NCI-H1048 (cell line): Measurements from ENCODE around the gene SLC7A6.
A peak's percentile ranks its signal among the peaks of the same experiment; 100 is the strongest.

ENCODE experiments used
- DNase-seq: peaks from one replicate; lab custom pipeline; 2025; lab: John Stamatoyannopoulos, UW

SLC7A6 gene

DNA sequence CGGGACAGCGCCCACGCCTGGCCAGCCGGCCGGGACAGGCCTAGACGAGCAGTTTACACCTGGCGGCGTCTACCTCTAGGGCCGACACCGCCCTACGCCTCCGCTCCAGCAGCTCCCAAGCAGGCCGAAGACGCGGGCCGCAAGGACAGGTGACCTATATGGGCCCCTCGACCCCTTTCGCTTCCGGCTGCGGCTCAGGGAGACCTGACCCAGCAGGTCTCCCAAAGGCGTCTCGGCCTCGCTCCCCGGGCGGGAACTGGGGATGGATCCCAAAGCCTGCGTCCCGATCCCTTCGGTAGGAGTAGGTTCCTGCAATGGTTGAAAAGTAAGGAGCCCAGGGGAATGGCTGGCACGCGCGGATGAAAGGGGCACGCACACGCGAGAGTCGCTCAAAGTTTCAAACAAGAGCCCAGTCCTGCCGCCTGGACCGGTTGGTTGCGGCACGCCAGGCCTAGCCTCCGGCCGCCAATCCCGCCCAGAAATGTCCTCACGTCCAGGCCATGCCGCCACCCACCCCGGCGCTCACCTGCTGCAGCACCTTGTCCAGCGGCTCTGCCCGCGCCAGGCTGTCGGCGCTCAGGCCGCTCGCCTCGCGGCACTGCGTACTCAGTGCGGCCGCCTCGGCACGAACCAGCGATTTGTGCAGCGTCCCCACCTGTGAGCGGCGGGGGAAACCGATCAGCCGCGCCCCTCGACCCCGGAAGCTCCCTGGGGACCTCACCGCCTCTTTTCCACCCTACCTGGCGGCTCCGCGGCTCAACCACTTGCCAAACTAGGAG, 29.0 kb upstream of the SLC7A6 start:
- DNase-seq: no peak

DNA sequence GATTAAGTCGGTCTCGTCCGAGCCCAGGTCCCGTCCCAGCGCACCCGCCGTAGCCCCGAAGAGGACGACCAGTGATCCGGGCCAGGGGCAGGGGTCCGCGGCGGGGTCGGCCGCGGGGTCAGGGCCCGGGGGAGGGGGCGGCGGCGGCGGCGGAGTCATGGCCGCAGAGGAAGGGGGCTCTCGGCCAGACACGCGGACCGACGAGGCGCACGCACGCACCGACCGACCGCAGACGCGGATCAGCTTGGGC, 28.5 kb upstream of the SLC7A6 start, which contains the start of gene ESRP2:
Gene ESRP2, minus strand, starts transcription at position 241 of the 250 bp plus-strand sequence. Its CDS starts 82 bp downstream, at position 159.
- DNase-seq: no peak

DNA sequence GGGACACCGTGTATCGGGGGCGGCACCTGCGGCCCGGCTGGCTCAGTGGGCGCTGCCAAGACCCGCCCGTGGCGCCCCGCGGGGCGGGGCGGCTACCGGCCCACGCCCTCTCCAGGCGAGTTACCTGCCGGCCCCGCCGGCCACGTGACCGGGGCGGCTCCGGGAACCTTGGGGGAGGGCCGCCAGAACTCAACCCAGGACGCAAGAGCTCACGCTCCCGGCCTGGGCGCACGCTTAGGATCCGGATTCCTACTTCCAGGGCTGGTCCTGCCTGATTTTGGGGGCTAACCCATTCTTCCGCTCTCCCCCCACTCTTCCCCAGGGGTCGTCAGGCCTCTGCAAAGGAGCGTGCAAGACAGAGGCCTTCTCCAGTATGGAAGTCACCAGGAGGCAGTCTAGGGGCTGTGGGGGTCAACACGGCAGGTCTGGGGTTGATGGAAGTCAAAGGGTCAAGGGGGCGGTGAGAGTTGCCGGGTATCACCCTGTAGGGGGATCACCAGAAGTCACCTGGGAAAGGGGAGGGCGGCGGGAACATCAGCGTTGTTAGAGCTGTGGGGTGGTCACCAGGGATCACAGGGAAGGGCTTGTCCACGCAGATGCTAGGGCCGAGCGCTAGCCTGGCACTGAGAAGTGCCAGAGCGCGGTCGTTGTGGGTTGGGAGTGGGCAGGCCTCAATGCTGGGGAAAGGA, 28.0 kb upstream of the SLC7A6 start:
- DNase-seq: peak; percentile 29

DNA sequence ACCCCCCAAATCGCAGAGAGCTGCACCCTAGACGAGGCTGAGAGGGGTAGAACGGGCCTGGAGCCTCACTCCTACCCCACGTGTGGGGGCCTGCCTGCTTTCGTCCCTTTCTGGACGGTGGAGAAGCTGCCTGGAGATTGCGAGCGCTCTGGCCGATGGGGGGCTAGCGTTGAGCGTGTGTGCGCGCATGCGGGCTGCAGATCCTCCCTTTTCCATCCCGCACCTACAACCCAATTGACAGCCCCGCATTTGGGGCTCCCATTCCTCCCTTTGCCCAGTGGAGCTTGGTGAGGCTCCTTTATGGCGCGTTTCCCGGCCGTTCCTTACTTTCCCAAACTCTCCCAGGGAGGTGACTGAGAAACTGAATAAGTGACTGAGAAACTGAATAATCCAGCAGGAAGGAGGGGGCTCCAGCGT, 27.5 kb upstream of the SLC7A6 start:
- no peak for DNase-seq

DNA sequence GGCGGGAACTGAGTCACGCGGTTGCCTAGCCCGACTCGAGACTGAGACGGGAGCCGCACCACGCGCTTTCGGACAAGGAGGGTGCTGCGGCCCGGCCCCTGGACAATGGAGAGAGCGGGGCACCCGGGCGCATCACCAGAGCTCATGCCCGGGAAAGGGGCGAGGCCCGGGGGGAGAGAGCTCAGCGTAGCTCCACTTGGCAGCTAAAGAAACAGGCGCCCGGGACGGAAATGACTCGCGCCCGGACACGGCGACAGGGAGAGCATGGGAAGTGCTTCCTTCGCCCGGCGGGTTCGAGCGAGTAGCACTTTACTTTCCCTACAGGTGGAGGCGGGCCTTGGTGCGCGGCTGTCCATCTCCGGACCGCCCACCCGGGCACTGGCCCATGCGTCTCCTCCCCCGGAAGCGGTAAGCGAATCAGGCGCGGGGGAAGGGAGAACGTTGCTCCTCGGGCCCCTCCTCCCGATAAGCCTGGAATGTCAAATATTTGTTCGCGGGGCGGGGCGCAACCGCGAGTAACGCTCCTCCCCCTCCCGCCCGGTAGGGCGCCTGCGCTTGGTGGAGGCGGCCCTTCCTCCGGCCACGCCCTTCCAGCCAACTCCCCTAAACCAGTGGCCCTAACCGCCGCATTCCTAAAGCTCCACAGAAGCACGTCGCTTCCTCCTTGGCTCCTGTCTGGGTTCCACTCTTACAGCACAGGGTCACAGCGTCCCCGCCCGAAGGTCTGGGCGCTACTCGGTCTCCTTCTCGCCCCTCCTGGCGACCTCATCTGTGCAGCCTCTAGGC, 26.9 kb upstream of the SLC7A6 start:
- peak; percentile 82 for DNase-seq

DNA sequence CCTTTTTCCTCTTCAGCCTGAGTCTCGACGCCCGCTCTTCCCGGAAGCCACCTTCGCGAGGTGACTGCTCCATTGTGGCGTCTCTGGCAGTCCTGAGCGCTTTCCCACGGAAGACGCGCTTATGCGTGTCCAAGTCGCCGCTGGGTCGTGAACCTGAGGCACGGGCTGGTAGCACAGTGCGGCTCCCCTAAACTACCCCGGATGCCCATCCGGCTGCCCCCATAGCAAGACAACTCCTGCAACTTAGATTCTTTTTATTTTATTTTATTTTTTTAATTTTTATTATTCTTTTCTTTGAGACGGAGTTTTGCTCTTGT, 26.3 kb upstream of the SLC7A6 start:
- no peak for DNase-seq

DNA sequence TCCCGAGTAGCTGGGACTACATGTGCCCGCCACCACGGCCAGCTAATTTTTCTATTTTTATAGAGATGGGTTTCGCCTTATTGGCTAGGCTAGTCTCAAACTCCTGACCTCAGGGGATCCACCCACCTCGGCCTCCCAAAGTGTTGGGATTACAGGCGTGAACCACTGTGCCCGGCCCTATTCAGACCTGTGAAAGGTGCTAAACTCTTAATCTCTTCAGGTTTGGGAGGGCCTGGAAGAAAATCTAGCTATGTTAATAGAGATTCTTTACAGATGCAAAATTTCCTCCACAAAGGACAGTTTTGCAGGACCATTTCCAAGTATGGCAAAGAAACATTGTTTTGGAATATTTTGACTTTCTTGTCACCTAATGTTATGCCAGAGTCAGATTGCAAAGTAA, 22.2 kb upstream of the SLC7A6 start:
- no peak for DNase-seq

DNA sequence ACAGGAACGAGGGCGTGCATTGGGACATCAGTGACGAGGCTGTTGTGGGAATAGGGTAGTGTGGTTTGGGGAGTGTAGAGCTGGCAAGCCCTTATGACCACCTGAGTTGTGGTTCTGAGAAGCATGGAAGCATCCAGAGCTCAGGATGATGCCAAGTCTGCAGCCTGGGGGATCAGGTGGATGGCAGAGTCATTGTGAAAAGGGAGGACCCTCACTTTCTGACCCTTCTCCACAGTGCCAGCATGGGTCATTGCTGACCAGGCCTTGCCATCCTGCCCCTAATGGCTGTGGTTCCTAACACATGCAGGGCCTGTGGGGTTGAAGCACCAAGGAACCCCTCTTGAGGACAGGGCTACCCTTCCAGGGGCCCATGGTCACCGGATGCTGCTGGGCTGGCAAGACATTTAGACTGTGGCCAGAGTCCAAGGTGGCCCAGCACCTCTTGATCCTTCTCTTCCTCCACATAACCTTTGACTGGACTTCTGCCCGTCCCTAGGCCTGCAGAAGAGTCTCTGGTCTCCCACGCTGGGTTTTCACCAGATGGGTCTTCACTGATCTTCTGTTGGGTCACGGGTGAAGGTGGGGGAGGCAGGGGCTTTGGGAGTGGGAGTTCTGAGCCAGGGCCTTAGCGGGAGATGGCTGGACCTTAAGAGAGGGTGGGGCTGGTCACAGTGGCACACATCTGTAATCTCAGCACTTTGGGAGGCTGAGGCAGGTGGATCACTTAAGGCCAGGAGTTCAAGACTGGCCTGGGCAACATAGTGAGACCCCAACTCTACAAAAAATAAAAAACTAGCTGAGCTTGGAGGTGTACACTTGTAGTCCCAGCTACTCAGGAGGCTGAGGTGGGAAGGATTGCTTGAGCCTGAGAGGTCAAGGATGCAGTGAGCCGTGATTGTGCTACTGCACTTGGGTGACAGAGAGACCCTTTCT, 21.1 kb upstream of the SLC7A6 start:
- no peak for DNase-seq

DNA sequence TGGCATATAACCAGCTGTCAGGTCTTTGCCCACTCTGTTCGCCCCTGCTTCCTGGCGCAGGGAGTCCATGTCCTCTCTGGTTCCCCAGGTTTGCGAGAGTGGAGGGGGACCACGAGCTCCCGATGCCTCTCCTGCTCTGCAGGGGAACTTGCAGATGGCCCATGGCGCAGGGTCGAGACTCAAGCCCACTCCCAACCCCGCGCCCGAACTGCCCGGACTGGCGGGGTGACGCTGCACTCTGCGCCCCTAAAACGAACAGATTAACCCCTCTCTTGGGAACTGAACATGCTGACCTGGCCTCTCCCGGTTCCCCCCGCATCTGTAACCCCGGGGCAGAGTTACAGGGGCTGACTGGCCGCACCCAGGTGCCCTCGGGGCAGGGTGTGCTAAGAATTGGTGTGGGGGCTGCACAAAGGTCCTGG, 19.8 kb upstream of the SLC7A6 start:
- no peak for DNase-seq

DNA sequence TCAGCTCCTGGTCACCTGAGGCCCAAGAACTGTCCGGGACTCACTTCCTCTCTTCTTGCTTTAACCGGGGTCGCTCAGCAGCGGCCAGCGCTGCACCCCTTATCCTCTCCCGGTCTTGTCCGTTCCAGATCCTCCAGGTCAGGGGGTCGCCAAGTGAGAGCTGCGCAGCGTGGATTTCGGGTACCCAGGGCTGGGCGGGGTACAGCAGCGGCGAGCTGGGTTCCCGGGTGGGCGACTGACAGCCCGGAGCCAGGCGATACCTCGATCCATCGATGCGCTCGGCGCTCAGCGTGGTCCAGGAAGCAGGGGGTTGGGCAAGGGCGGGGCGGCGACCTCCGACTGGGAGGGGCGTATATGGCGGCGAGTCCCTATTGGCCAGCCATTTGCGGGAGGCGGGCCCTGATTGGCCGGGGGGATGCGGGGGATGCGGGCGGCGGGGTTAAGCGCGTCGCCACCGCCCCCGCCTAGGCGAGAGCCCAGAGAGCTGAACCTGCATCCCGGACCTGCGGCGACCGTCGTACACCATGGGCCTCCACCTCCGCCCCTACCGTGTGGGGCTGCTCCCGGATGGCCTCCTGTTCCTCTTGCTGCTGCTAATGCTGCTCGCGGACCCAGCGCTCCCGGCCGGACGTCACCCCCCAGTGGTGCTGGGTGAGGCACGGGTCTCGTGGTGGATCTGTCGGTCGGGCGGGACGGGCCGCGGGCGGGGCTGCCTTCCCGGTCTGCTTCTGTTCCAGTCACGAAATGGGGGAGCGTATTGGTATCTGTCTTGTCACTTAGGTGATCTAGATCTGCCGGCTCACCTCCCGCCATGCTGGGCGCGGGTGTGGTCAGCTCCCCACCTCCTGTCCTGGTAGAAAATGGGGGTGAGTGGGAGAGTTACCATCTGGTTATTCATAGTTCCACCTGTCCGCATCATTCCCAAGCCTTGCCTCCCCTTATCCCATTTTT, 19.1 kb upstream of the SLC7A6 start, which contains the start of gene PLA2G15:
Gene PLA2G15, plus strand, starts transcription at position 471 of the 951 bp plus-strand sequence. Its CDS starts 54 bp downstream, at position 525.
- peak; percentile 45 for DNase-seq

DNA sequence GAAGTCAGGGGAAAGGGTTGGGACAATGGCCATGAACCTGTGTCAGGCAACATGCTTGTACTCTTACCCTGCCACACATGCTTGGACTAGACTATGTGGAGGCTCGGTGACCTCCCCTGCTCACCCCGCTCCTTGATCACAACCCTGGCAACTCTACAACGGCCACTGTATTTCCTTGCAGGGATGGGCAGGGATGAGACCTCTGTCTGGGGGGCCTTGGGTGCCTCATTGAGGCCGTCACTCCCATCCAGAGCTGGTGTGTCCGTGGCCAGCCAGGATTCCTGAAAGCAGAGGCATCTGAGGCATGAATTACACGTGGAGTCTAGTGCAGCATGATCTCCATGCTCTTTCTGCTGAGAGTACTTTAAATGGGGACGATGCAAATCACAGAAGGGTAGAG, 18.2 kb upstream of the SLC7A6 start:
- DNase-seq: no peak

DNA sequence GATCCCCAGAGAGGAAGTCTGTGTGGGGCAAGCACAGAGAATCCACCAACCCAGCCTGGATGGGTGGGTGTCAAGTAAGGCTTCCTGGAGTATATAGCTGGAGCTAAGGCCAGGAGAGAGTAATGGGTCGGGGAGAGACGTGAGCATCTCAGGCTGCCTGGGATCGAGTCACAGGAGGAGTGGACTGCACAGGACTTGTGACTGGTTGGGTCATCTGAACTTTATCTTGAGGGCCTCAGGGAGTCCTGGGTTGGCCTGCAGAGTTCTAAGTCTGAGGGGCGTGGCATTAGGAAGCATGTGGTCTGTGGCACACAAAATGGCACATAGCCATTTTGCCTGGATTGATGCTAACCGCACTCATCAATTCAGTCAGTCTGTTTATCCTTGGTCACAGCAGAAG, 17.7 kb upstream of the SLC7A6 start:
- DNase-seq: no peak

DNA sequence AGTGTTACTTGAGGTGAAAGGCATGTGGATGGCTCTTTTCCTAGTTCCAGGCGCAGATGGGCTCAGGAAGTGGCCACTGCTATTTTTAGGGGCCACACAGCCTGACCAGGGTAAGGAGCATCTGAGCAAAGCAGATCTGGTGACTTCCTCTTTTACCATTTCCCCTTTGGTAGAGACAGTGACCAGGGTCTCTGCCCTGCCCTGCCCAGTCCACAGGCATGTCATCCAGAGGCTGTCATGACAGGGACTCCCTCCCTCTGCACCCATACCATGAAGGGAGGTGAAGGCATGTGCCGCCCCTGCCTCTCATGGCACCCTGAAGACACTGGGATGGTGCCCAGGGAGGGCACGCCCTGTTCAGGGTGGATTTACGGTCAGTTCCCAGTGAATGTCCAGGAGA, 16.9 kb upstream of the SLC7A6 start:
- DNase-seq: no peak

DNA sequence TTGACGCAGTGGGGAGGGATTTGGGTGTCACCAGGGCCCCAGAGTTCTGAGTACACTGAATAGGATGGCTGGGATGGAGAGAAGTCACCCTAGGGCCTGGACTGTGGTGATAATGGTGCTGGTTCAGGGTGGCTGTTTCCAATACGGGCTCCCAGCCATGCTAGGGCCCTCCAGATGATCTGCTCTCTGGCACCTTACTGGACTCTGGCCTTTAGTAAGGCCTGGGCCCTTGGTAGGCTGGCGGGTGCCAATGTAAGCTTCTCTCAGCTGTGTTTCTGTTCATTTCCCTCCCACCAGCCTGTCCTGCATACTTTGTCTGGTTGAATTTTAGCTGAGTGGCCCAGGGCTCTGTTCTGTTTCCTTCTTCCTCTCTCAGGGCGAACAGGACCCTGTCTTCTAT, 16.4 kb upstream of the SLC7A6 start:
- DNase-seq: no peak

DNA sequence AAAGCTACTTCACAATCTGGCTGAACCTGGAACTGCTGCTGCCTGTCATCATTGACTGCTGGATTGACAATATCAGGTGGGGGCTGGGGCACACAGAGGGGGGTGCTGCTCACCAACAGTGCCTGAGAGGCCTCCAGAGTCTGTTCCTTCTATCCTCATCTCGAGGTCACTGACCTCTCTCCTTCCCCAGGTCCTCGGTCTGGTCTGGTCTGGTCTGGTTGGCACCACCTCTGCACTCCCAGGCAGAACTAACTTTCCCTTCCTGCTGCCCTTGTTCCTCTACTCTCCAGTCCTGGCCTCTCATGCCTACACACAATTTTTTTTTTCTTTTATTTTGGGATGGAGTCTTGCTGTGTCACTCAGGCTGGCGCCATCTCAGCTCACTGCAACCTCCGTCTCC, 15.0 kb upstream of the SLC7A6 start:
- no peak for DNase-seq

DNA sequence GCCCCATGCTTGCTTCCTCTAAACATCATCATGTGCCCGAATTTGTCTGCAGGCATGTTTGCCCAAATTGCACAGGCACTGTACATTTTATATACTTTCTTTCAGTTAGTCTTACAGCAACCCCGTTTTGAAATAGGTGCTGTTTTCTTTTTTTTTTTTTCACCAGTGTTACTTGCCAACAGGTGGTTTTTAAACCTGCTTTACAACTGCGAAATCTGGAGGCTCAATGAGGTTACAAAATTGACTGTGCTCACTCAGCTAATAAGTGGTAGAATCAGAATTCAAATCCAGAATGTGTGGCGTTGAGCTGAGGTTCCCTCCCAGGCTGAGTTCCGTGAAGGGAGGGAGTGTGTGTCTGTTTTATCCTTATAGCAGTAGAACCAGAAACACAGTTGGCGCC, 13.4 kb upstream of the SLC7A6 start:
- DNase-seq: no peak

DNA sequence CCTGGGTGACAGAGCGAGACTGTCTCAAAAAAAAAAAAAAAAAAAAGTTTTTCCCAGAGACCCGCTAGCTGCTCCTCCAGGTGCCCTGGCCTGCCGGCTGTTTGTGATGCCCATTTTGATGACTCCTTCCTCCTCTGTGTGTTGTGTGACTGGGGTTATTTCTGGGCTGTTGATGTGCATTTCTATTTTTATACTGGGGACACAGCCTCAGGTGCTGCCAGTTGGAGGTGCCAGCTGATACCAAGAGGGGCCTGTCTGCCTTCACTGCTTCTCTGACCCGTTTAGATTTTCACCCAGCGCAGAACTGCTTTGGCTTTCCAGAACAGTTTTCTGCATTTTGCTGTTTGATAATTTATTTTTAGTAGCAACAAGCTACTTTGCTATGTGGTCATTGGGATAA, 12.5 kb upstream of the SLC7A6 start:
- no peak for DNase-seq

DNA sequence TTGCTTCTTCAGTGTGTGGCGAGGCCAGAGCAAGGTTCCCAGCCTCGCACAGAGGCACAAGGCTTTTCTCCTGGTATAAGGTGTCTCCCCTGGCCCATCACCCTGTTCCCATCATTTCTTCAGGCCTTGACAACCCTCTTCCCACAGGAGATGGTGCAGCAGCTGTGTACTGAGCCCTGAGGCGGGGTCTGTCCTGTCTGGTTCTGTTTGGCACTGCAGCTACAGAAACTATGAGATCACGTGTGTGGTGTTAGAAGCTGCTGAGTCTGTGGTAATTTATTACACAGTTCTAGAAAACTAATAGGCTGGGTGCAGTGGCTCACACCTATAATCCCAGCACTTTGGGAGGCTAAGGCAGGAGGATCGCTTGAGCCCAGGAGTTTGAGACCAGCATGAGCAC, 11.9 kb upstream of the SLC7A6 start:
- no peak for DNase-seq

DNA sequence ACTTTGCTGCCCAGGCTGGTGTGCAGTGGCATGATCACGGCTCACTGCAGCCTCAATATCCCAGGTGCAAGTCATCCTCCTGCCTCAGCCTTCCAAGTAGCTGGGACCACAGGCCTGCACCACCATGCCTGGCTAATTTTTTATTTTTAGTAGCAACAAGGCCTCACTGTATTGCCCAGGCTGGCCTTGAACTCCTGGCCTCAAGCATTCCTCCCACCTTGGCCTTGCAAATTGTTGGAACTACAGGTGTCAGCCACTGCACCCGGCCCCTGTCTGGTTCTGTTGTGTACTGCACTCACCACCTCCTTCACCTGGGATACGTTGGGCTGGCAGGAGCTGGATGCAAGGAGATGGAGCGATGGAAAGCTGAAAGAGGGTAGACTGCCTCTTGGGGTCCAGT, 10.6 kb upstream of the SLC7A6 start:
- DNase-seq: no peak

DNA sequence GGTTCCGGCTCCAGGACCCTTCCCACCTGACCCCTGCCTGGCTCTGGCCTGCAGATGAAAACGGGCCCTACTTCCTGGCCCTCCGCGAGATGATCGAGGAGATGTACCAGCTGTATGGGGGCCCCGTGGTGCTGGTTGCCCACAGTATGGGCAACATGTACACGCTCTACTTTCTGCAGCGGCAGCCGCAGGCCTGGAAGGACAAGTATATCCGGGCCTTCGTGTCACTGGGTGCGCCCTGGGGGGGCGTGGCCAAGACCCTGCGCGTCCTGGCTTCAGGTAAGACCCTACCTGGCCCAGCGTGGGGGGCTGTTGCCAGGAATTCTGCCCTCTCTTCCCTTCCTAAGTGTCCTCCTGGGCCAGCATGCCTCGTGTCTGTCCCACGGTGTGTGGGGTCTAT, 8.6 kb upstream of the SLC7A6 start:
- DNase-seq: no peak
